DND-41 (cell line): ENCODE results near the gene PCGF3.

Experiments
- ATAC-seq: fragments of 200-7000 bp; cut with Tn5 transposase; 3 replicates; pipeline ENCODE4 v1.9.1; 2021; ENCODE audit warnings: low read depth; ENCODE audit not compliant: insufficient read depth
- DNase-seq: peaks from one replicate; pipeline ENCODE4 v3.0.0-alpha.2; 2020
- H2AFZ ChIP-seq: 2 replicates; pipeline ENCODE4 v1.6.0; 2012; ENCODE audit warnings: low read depth, low read length
- H3K27ac ChIP-seq: 2 replicates; pipeline ENCODE4 v1.5.1; 2012; ENCODE audit warnings: low read length, inconsistent platforms
- H3K27me3 ChIP-seq: fragments of 200-600 bp; sonication (generic); 2 replicates; pipeline ENCODE4 v1.6.0; 2012; ENCODE audit warnings: low read length, mild to moderate bottlenecking, inconsistent platforms; ENCODE audit not compliant: insufficient read depth, poor library complexity
- H3K36me3 ChIP-seq: 2 replicates; pipeline ENCODE4 v1.5.1; 2012; ENCODE audit warnings: low read length, inconsistent platforms; ENCODE audit not compliant: insufficient read depth
- H3K4me1 ChIP-seq: 2 replicates; pipeline ENCODE4 v1.5.1; 2012; ENCODE audit warnings: mild to moderate bottlenecking, low read length; ENCODE audit not compliant: insufficient read depth
- H3K4me2 ChIP-seq: 2 replicates; pipeline ENCODE4 v1.6.0; 2012; ENCODE audit warnings: mild to moderate bottlenecking, moderate library complexity, low read length, inconsistent platforms; ENCODE audit not compliant: insufficient read depth
- H3K4me3 ChIP-seq, 2 experiments: fragments of 200-600 bp in 1 of 2; shearing (Covaris generic) in 1 of 2; 2 replicates each; pipeline ENCODE4 v1.5.1; 2012 to 2016; ENCODE audit warnings: inconsistent platforms in 2 of 2, low read length in 2 of 2, mild to moderate bottlenecking in 2 of 2, low read depth in 1 of 2, moderate library complexity in 1 of 2
- H3K79me2 ChIP-seq: 2 replicates; pipeline ENCODE4 v1.6.0; 2012; ENCODE audit warnings: low read length, inconsistent platforms; ENCODE audit not compliant: insufficient read depth
- H3K9ac ChIP-seq: 2 replicates; pipeline ENCODE4 v1.6.0; 2012; ENCODE audit warnings: low read depth, mild to moderate bottlenecking, inconsistent platforms, low read length, moderate library complexity
- H3K9me3 ChIP-seq: 2 replicates; pipeline ENCODE4 v1.5.1; 2012; ENCODE audit warnings: low read length, moderate library complexity, mild to moderate bottlenecking, inconsistent platforms; ENCODE audit not compliant: insufficient read depth, severe bottlenecking
- H4K20me1 ChIP-seq: 2 replicates; pipeline ENCODE4 v1.6.0; 2012; ENCODE audit warnings: low read length; ENCODE audit not compliant: insufficient read depth
- EZH2 ChIP-seq: IDR thresholded peaks from 3 replicates; pipeline ENCODE4 v1.6.1; 2012; ENCODE audit warnings: borderline replicate concordance, low read depth, mild to moderate bottlenecking, moderate library complexity, low read length, inconsistent platforms; ENCODE audit not compliant: severe bottlenecking
- TF ChIP-seq, protein P1 (sequence below): IDR thresholded peaks from 2 replicates; pipeline ENCODE4 v1.5.1; 2012; ENCODE audit warnings: borderline replicate concordance, low read length, moderate library complexity, mild to moderate bottlenecking; ENCODE audit not compliant: poor library complexity, severe bottlenecking; ENCODE audit errors: extremely low read depth

Gene PCGF3

GRCh38 chr4:789571-790465, 84.2 kb downstream of the PCGF3 start:
- DNase-seq: no peak
- no peak for TF ChIP-seq EZH2
- TF ChIP-seq, protein P1, sequence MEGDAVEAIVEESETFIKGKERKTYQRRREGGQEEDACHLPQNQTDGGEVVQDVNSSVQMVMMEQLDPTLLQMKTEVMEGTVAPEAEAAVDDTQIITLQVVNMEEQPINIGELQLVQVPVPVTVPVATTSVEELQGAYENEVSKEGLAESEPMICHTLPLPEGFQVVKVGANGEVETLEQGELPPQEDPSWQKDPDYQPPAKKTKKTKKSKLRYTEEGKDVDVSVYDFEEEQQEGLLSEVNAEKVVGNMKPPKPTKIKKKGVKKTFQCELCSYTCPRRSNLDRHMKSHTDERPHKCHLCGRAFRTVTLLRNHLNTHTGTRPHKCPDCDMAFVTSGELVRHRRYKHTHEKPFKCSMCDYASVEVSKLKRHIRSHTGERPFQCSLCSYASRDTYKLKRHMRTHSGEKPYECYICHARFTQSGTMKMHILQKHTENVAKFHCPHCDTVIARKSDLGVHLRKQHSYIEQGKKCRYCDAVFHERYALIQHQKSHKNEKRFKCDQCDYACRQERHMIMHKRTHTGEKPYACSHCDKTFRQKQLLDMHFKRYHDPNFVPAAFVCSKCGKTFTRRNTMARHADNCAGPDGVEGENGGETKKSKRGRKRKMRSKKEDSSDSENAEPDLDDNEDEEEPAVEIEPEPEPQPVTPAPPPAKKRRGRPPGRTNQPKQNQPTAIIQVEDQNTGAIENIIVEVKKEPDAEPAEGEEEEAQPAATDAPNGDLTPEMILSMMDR: no peak
- no peak overlapping the region for H3K27ac ChIP-seq
- ATAC-seq: no peak
- no peaks in the 10 kb centered on the region for H3K9me3 ChIP-seq
- no peaks in the 10 kb centered on the region for H3K27me3 ChIP-seq
- H3K9ac ChIP-seq: no peak overlapping the region
- H3K4me1 ChIP-seq: no peaks in the 10 kb centered on the region
- no peak overlapping the region for H3K4me3 ChIP-seq
- no peak overlapping the region for H3K4me2 ChIP-seq
- H3K79me2 ChIP-seq: no peaks in the 10 kb centered on the region
- H4K20me1 ChIP-seq: no peaks in the 10 kb centered on the region
- H3K36me3 ChIP-seq: no peaks in the 10 kb centered on the region
- no peak overlapping the region for H2AFZ ChIP-seq

GRCh38 chr4:790466-790820, 84.8 kb downstream of the PCGF3 start:
- H3K79me2 ChIP-seq: no peaks in the 10 kb centered on the region
- no peaks in the 10 kb centered on the region for H3K27me3 ChIP-seq
- no peak overlapping the region for H3K4me3 ChIP-seq
- H4K20me1 ChIP-seq: no peaks in the 10 kb centered on the region
- no peaks in the 10 kb centered on the region for H3K9me3 ChIP-seq
- no peak for ATAC-seq
- no peak for TF ChIP-seq EZH2
- TF ChIP-seq, protein P1: no peak
- H2AFZ ChIP-seq: no peak overlapping the region
- no peaks in the 10 kb centered on the region for H3K4me1 ChIP-seq
- H3K27ac ChIP-seq: no peak overlapping the region
- DNase-seq: no peak
- H3K9ac ChIP-seq: no peak overlapping the region
- H3K4me2 ChIP-seq: no peak overlapping the region
- no peaks in the 10 kb centered on the region for H3K36me3 ChIP-seq

DNA sequence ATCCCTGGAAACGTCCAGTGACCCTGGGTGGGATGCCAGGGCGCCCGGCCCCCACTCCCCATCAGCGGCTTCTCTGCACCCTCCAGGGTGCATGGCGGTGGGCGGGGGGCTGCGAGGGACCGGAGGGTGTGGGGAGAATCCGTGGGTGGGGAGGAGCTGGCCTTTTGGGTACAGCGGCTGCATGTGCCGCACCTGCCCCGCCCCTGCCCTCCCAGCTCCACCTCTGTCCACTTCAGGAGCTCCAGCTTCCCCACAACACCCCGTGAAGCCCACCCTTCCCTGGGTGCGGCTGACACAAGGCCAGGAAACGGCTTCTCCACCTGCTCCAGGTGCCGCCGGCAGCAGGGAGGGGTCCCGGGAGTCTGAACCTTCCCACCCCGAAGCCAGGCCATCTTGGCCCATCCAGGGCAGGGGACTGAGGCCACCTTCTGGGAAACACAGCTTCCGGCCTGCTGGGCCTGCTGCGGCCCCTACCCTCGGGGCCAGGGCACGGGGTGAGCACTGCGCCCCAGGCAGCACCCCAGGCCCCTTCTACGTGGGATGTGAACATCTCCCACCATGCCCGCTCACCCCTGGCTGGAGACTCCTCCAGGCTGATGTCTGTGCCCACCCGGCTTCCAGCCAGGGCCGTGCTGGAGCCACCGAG, 85.7 kb downstream of the PCGF3 start:
- TF ChIP-seq, protein P1: no peak
- TF ChIP-seq EZH2: no peak
- H4K20me1 ChIP-seq: no peaks in the 10 kb centered on the region
- H3K9me3 ChIP-seq: no peaks in the 10 kb centered on the region
- H3K4me1 ChIP-seq: no peaks in the 10 kb centered on the region
- H3K36me3 ChIP-seq: no peaks in the 10 kb centered on the region
- H3K79me2 ChIP-seq: no peaks in the 10 kb centered on the region
- no peak overlapping the region for H2AFZ ChIP-seq
- ATAC-seq: no peak
- no peak overlapping the region for H3K27ac ChIP-seq
- no peaks in the 10 kb centered on the region for H3K27me3 ChIP-seq
- no peak overlapping the region for H3K9ac ChIP-seq
- H3K4me3 ChIP-seq: no peak overlapping the region
- no peak overlapping the region for H3K4me2 ChIP-seq
- DNase-seq: no peak
